IPS DF 4.7 (cell line): ENCODE measurements around the gene TEPSIN.

Experiments used
- DNase-seq: peaks from one replicate; pipeline ENCODE4 v3.0.0-alpha.2; 2013; ENCODE audit warnings: low spot score; ENCODE audit errors: extremely low read depth

Gene TEPSIN, protein sequence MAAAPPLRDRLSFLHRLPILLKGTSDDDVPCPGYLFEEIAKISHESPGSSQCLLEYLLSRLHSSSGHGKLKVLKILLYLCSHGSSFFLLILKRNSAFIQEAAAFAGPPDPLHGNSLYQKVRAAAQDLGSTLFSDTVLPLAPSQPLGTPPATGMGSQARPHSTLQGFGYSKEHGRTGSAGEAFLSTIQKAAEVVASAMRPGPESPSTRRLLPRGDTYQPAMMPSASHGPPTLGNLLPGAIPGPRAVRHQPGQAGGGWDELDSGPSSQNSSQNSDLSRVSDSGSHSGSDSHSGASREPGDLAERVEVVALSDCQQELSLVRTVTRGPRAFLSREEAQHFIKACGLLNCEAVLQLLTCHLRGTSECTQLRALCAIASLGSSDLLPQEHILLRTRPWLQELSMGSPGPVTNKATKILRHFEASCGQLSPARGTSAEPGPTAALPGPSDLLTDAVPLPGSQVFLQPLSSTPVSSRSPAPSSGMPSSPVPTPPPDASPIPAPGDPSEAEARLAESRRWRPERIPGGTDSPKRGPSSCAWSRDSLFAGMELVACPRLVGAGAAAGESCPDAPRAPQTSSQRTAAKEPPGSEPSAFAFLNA

DNA sequence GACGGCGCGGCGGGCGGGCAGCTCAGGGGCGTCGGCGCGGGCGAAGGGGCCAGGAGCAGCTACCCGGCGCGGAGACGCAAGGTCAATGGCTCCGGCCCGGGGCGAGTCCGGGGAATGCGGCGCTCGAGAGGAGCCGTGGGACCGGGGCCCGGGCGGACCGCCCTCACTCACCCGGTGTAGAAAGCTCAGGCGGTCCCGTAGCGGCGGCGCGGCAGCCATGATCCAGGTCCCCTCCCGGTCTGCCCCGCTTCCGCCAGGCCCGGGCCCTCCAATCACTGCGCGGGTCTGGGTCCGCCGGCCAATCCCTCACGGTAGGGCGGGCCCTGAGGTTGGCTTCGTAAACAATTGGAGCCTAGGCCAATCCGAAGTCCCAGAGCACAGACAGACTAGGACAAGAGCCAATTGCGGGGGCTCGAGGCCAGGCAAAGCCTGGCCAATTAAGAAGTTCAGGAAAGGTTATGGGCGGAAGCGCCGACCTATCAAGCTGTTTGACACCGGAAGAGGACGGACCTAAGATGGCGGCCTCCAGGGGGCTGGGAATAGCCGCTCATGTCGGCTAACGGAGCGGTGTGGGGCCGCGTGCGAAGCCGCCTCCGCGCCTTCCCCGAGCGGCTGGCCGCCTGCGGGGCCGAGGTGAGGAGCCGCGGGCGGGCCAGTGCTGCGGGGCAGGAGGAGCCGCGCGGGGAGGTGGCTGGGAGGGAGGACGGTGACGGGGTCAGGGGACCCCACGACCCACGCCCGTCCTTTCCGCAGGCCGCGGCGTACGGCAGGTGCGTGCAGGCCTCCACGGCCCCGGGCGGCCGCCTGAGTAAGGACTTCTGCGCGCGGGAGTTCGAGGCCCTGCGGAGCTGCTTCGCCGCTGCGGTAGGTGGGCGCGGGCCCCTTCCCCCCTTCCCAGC, at the start of gene TEPSIN, which contains the start of gene NDUFAF8:
TEPSIN (minus strand) TSS at position 241 of the 899 bp plus-strand sequence; CDS start at position 219, 22 bp downstream.
NDUFAF8 (plus strand) TSS at position 504 of the 899 bp plus-strand sequence; CDS start at position 550, 46 bp downstream.
- peak; percentile 94 for DNase-seq

DNA sequence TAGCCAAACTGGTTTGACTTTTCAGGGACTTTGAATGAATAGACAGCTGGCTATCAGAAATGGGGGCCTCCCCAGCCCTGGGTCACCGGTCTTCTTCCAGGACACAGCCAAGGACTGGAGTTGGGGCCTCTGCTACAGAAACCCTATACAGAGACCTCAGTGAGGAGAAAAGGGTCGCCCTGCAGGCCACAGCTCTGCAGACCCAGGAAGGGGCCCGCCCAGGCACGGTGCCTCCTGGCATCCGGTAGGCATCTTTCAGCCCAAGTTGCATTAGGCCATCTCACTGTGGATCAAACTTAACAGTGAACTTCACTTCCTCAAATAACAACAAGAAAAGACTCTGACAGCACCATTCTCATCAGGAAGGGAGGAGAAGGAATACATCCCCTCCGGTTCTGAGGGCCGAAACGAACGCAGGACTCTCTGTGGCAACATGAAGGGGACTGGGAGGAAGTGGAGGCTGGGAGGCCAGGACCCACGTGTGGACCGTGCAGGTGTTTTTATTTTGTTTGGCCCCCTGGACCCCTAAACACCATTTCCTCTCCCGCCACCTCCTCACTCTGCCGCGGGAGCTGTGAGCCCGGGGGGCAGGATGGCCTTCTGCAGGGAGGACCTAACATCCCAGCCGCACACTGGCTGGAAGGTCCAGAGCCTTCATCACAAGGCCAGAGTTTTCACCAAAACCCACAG, 49.0 kb upstream of the TEPSIN start:
- no peak for DNase-seq

DNA sequence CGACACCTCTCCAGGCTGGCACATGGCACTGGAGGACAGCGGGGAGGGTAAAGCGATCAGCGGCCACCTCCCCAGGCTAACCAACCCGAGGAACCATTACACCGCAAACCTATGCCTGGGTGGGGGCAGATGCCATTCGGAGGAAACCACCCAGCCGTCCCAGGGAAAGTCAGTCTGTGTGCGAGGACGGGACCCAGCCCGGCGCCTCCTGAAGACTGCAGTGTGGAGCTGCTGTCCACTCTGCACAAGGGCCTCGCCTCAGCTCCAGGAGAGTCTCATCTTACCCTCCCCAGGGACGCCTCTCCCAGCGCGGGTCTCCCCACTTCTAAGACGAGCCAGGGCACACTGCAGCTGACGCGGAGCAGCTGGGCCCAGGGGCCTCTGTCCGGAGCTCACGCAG, 48.3 kb upstream of the TEPSIN start:
- DNase-seq = no peak

DNA sequence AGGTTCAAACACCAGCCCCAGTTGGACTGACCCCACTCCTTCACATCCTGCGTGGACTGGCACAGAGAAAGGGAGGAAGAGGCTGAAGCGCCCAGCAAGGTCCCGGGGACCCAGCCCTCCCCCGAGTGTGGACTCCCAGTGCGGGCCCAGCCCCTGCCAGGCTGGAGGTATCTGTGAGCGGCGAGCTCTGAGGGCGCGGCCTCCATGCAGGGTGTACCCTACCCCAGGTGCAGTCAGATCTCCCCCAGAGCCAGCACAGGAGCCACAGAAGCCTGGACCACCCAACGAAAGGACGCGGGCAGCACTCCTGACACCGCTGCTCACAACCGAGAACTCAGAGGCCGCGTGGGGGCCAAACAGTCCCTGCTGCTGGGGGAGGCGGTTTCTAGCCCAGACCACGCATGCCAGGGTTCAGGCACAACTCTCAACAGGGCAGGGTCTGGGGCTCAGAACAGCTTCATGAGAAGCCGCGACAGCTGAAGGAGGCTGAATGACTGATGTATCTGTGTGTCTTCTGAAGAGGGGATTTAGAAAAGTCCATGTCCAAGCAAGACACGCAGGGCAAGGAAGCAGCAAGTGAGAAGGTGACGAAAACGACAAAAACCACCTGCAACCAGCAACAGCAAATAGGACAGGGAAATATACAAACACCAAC, 47.8 kb upstream of the TEPSIN start:
- no peak for DNase-seq

DNA sequence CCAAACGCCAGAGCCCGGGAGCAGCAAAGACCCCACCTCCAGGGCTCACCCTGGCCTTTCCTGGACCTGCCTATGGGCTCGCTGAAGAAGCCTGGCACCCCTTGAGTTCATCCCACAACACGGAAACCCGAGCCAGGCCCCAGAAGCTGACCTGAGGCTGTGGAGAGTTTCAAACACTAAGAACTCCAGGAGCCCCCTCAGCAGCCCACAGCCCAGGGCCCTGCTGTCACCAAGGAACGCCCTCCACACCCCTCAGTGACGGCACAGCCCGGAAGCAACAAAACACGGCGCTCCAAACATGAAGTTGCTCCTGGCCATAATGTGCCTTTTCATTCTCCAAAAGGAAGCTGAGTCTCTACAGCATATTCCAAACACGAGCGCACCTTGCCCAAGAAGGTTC, 47.0 kb upstream of the TEPSIN start:
- no peak for DNase-seq

DNA sequence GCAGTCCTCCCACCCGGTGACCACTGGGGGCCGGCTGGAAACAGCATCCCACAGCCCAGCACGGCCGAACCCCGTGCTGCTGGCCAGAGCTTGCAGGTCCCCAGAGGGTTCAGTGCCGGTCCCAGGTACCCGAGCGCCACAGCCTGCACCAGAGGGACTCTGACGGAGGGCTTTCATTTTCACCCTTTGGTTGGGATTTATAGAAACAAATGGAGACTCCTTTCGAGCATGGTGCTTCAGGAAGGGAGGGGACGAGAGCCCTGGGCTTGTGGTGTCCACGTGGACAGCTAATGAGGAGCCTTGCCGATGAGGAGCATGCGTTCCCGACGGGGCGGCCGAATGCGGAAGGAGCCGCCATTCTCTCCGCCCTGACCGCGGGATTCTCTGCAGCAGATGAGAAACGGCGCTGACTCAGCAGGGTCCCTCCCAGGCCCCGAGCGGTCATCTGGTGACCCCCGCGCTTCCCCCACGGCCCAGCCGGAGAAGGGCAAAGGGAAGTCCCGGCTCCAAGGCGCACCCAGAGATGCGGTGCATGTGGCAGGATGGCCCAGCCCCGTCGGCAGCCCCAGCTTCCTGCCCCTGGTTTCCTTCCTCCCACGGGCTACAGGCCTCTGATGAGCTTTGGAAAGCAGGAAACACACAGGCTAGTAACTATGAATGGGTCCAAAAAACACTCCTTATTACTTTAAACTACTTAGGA, 46.5 kb upstream of the TEPSIN start:
- no peak for DNase-seq

DNA sequence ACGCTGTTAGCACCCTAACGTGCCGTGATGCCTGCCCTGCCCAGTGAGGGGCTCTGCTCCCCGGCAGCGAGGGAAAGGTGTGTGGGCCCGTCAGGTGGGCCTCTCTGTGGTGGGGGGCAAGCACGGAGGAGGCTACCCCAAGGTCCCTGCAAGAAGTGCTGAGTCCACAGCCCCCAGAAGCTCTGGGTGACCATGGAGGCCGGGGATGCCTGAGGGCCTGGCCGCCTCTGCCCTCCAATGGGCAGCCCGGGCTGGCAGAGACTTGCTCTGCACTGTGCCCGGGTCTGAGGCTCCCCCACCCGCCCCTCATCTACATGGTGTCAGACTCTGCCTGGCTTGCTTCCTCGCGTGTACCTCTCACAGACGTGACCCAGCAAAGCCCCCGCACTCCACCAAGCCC, 44.0 kb upstream of the TEPSIN start:
- DNase-seq = no peak

DNA sequence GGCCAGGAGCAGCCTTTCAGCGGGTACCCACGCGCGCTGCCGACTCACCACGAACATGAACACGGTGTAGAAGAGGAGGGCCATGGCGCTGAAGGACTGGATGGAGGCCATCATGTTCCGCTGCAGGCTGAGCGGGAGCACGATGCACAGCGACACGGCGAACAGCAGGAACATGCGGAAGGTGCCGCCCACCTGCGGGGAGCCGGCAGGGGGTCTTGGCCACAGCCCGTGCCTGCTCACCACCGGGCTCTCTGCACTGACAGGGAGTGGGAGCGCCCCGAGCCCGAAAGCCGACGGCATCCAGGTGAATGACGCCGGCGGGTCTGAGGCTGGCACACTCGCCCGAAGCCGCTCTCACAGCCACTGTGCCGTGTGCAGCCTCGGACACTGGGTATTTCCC, 43.3 kb upstream of the TEPSIN start:
- DNase-seq = no peak

DNA sequence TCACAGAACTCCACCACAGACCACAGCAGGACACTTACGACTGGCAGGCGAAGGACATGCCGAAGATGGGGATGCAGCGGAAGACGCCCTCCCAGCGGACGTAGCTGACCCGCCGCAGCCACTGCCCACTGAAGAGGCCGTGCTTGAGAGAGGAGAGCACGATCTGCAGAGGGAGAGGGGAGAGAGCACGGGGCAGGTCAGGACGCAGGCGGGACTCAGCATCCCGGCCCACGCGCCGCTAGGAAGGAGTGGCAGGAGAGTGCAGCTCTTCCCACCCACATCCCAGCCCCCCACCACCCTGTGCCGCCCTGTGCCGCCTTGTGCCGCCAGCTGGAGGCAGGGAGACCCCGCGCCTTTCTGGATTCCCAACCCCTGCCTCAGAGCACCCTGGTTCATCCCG, 41.7 kb upstream of the TEPSIN start:
- DNase-seq = no peak

DNA sequence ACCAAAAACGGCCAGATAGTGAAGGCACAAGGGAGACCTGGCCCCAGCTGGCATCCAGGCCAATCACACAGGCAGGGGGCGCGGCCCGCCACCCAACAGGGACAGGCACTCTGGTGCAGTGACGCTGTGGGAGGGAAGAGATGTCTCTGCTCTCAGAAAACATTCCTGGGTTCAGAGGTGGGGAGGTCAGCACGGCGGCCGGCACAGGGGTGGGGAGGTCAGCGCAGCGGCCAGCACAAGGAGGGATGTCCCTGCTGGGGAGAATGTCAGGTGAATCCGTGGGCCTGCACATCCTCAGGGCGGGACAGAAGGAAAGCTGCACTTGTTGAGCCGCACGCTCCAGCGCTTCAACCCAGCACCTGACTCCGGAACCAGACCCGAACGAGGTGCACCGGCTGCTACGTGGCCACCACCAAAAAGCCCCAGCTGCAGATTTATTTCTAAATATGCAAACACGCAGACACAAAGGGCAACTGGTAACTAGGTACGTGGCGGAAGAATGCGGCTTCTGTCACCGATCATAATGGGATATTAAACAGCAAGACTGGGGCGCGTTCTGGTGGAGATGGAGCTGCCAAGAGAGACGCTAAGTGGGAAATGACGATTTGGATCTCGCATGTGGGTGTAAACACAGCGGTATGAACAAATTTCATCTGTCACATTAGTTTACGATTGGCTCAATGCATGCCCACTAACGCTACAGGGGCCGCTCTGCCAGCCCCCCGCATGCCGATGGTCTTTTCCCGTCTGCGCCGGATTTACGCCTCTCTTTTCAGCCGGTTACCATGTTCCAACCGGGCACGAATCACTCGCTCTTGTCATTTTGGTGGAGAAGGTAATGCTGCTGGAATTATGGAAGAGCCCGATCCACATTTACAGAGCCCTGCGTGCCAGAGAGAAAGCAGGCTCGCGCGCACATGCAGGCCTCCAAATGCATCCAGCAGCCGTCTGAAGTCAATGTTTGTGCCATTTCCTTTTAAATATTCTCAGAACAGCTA, 40.7 kb upstream of the TEPSIN start:
- DNase-seq = no peak

DNA sequence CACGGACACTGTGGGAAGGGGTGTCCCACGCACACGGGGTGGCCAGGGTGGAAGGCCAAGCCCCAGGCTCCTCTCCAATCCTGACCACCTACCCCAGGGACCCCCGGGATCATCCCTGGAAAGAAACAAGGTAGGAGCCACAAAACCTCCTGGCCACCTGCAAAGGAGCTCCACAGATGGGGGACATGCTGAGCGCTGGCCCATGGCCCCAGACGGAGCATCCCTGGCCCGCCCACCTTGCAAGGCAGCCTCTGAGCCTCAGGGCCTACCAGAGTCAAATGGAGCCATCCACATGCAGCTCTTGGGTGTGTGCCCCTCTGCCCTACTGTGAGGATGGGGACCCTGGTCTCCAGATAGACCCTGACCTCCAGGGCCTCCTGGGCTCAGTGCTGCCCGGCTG, 40.0 kb upstream of the TEPSIN start:
- no peak for DNase-seq

DNA sequence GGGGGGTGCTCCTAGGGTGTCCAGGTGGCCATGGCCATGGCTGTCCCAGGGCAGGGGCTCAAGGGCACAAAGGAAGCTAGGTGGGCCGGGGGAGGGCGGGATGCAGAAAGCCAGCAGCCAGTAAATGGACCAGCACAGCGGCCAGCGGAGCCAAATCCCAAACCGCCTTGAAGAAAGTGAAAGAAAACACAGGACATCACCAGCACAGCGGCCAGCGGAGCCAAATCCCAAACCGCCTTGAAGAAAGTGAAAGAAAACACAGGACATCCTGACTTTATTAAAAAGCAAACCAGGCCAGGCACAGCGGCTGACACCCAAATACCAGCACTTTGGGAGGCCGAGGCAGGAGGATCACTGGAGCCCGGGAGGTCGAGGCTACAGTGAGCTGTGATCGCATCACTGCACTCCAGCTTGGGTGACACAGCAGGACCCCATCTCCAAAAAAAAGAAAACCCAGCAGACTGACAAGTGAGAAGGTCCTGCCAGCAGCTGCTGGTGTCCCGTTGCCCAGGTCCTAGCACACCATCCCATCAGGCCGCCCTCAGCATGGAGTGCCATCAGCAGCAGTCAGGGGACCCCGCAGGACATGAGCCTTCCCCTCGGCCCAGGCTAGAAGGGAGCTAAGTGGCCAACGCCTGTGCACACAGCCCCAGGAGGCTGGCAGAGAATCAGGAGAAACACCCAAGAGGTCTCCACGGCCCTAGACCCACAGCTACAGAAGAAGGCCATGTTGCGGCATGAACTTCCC, 39.3 kb upstream of the TEPSIN start:
- no peak for DNase-seq

DNA sequence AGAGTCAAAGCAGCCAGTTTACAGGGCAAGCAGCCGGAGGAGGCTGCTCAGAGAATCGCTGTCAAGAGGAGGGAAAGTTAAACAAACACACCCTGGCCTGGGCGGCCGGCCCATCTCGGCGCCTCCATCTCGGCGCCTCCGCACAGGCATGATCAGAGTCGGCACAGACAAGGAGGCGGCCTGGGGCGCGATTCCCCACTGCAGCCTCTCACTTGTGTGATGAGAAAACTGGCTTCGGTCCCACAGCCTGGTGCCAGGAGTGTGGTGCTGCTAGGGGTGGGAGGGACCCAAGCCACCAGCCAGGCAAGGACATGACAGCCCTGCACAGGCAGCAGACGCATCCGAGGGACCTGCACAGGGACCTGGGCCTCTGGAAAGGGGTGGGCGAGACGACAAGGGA, 38.6 kb upstream of the TEPSIN start:
- no peak for DNase-seq

DNA sequence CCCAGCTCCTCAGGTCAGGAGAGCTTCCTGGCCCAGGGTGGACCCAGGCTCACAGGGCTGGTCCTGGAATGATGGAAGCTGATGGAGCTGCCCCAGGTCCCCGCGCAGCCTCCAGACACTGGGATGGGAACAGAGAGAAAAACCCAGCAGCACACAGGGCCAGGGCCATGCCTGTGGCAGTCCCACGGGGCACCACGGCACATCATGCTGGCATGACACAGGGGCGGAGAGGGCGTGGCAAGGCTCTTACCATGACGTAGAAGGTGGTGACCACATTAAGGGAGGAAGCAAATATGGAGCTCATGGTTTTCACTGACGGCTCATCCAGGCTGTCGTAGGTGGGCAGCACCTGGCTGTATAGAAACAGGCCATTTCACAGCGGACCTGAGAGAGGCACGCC, 37.9 kb upstream of the TEPSIN start:
- no peak for DNase-seq

DNA sequence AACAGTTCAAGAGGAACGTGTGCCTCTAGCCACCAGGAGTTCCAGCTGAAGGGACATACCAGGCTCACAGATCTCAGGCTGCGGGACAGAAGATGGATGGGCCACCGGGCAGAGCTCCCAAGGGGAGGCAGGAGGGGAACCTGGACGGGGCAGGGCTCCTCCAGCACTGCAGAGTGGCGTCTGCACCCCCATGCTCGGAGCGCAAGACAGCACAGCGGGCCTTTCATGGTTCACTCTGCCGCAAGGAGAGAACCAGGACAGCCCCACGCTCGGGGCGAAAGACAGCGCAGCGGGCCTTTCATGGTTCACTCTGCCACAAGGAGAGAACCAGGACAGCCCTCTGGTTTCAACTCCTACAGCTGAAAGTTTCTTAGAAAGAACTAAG, 35.6 kb upstream of the TEPSIN start:
- no peak for DNase-seq

DNA sequence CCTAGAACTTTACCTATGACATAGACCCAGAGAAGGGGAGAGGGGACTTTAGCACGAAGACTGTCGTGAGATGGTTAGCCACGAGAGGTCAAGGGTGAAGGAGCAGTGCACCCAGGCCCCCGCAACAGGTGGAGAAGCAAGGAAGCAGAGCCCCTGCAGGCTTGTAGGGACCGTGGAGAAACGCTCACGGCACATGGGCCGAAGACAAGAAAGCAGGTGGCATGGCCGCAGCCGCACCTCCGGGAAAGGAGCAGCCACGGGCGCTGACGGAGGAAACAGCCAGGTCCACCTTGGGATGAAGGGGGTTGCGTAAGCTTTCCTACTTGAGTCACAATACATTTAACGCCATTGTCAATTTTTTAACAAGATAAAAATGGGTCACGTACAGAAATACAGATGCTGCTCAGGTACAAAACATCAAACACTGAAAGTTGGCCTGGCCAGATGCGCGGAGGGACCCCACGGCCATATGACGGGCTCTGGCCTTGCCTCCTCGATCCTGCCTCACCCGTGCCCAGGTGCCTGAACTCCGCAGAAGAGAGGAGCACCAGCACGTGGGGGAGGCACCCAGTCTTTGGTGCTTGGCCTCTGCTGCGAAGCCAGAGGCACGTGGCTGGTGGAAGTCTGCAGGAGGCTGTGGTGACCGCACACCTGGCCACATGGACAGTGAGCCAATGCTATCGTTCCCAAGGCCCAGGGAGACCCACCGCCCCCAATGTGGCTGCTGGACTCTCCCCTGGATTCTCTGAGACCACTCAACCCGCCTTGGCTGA, 35.0 kb upstream of the TEPSIN start:
- DNase-seq = no peak

DNA sequence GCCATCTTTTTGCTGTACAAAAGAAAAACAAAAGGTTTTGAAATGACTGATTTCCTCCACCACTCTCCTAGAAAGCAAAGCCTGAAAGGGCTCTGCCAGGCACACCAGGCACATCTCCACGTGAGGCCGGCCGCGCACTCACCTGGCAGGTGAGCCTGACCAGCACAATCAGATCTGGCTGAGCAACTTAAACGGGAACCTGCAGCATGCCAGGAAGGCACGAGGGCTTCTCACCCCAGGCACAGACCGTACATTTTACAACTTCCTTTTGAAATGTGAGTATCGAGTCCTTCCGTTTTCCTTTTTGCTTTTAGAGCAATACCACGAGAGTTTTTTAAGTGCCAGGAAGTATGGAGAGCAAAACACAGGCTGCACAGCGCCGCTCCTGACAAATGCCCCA, 33.8 kb upstream of the TEPSIN start:
- no peak for DNase-seq

DNA sequence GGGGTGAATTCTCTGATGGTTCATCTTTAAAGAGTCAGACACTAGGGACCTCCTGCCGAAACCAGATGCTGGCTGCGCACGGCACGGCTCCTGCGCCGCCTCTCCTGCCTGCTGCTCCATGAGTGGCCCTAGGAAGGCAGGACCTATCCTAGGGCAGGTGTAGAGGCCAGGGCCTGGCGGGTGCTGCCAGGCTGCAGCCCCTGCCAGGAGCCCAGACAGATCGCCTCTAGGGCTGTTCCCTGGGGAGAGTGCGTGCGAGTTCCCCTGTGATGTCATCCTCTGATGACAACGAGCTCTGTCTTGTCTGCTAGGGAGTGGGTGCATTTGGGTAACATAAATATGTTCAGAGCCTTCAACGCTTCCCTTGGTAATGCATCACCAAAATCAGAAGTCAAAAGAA, 32.4 kb upstream of the TEPSIN start:
- DNase-seq = no peak
